Fibroblast of the aortic adventitia (primary cell): ENCODE results near the gene DPT. TPM values are rescaled to one million over a fixed set of nuclear protein-coding genes. Genes with fewer than 3 reads are reported as not detected.

Experiments used
- DNase-seq: peaks from one replicate; pipeline ENCODE4 v3.0.0-alpha.2; 2010; ENCODE audit warnings: low read depth
- H3K4me3 ChIP-seq: 2 replicates; pipeline ENCODE4 v1.5.1; 2011; ENCODE audit warnings: low read depth, mild to moderate bottlenecking, control low read depth, low read length, moderate library complexity
- CTCF ChIP-seq: IDR thresholded peaks from 2 replicates; pipeline ENCODE4 v1.5.1; 2011; ENCODE audit warnings: mild to moderate bottlenecking, low read length, control low read depth, inconsistent platforms; ENCODE audit not compliant: insufficient read depth
- total RNA-seq: library from RNA; depleted of rRNA; stranded (reverse); fragments of >200 nt; gene quantifications from 2 replicates; pipeline ENCODE4 v1.2.3, GENCODE V29; 2012; ENCODE audit warnings: low replicate concordance

DPT gene
- total RNA-seq, 1 donor: 8.8 TPM

DNA sequence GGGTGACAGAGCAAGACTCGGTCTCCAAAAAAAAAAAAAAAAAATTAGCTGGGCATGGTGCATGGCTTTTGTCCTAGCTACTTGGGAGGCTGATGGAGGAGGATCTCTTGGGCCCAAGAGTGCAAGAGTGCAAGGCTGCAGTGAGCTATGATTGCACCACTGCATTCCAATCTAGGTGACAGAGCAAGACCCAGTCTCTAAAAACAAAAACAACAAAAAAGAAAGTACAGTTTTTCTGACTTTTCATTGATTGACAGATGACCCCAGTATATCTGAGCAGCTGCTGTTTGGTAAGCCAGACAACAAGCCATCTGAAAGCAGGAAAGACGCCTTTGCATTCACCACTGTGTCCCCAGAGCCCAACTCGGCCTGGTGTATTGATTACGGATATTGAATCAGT is 10.9 kb upstream of the DPT start:
- no peak for TF ChIP-seq CTCF

GRCh38 chr1:168736520-168736919 is 7.5 kb upstream of the DPT start:
- H3K4me3 ChIP-seq: no peak overlapping the region
- no peak for DNase-seq
- TF ChIP-seq CTCF: no peak

More for the DNA sequence above, 10.9 kb upstream of the DPT start:
- H3K4me3 ChIP-seq: no peak overlapping the region
- no peak for DNase-seq

DNA sequence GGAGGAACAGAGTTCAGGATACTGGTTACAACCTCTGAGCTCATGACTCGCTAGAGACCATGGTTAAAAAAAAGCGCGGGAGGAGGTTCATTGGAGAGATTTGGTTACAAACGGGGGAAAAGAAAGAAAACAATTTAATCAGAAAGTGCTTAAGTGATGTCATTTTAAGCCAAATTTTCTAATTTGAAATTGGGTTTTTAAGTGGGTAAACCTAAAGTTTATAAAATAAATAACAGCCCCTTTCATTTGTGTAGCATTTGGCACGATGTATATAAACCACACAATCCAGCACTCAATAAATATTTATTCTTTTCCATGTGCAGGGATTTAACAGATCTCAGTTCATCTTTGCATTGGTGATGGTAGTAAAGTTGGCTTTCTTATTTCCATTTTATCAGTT is 7.0 kb upstream of the DPT start:
- DNase-seq: no peak
- H3K4me3 ChIP-seq: no peak overlapping the region
- TF ChIP-seq CTCF: no peak

DNA sequence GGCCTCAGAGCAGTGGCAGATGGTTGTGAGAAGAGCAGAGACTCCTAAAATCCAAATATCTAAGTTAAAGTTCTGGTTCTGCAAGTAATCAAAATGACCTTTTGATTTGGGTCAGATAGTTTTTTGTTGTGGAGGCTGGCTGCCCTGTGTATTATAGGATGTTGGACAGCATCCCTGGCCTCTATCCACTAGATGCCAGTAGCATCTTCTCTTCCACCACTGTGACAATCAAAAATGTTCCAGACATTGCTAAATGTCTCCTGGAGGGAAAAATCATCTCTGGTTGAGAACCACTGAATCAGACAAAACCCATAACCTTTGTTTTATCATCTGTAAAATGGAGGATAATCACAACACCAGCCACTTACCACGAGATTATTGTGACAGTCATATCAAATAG is 5.9 kb upstream of the DPT start:
- DNase-seq: no peak
- TF ChIP-seq CTCF: no peak
- H3K4me3 ChIP-seq: no peak overlapping the region

- no peak for TF ChIP-seq CTCF
- DNase-seq: no peak
- H3K4me3 ChIP-seq: no peak overlapping the region
Observed at GRCh38 chr1:168734271-168734670, 5.3 kb upstream of the DPT start.

DNA sequence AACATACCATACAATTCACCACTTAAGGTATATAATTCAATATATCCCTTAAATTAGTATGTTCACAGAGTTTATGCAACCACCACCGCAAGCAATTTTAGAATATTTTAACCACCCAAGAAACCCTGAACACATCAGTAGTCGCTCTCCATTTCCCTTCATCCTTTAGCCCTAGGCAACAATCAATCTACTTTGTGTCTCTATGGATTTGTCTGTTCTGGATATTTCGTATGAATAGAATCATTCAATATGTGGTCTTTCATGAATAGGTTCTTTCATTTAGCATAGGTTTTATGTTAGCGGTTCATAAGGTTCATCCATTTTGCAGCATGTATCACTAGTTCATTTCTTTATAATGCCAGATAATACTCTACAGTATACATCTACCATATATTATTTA is 4.2 kb upstream of the DPT start:
- no peak for TF ChIP-seq CTCF
- no peak overlapping the region for H3K4me3 ChIP-seq
- no peak for DNase-seq

GRCh38 chr1:168732736-168733135 is 3.7 kb upstream of the DPT start:
- DNase-seq: no peak
- H3K4me3 ChIP-seq: no peak overlapping the region
- no peak for TF ChIP-seq CTCF
